Measurements from ENCODE around the gene ATPAF1. TPM values are rescaled to one million over a fixed set of nuclear protein-coding genes. Genes with fewer than 3 reads are reported as not detected.
"Not testable (repeated sequence)": the region's sequence is repeated elsewhere in the genome, so short reads cannot be mapped to it uniquely, and the experiment has no call there.

The ATPAF1 gene
- total RNA-seq, 1 donor from 2014 or later, result 35.7 TPM

DNA sequence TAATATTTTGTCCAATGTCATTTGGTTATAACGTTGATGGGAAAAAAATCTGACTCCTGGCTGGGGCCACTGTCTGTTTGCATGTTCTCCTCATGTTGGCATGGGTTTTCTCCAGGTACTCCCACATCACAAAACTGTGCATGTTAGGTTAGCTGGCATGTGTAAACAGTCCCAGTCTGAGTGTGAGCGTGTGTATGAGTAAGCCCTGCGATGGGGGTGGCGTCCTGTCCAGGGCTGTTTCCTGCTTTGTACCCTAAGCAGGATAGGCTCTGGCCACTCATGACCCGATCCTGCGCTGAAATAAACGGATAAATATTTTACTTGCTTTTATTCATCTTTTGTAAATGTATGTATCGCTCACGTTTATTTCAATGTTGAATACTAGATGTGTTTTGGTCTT lies 37.2 kb upstream of the ATPAF1 start:
- Mint-ChIP-seq H3K4me1 (ENCODE audit: unreplicated experiment) (no peaks in the 10 kb centered on the region), H3K4me3 (ENCODE audit: unreplicated experiment) (no peak overlapping the region), H3K9me3 (ENCODE audit: unreplicated experiment) (no peaks in the 10 kb centered on the region), H3K27ac (ENCODE audit: unreplicated experiment) (no peak overlapping the region), H3K27me3 (ENCODE audit: unreplicated experiment) (no peaks in the 10 kb centered on the region), H3K36me3 (ENCODE audit: unreplicated experiment) (peaks cover 38% of the 10 kb centered on the region)
- no peak for DNase-seq (ENCODE audit: extremely low spot score, unreplicated experiment)
- TF ChIP-seq, protein P1, sequence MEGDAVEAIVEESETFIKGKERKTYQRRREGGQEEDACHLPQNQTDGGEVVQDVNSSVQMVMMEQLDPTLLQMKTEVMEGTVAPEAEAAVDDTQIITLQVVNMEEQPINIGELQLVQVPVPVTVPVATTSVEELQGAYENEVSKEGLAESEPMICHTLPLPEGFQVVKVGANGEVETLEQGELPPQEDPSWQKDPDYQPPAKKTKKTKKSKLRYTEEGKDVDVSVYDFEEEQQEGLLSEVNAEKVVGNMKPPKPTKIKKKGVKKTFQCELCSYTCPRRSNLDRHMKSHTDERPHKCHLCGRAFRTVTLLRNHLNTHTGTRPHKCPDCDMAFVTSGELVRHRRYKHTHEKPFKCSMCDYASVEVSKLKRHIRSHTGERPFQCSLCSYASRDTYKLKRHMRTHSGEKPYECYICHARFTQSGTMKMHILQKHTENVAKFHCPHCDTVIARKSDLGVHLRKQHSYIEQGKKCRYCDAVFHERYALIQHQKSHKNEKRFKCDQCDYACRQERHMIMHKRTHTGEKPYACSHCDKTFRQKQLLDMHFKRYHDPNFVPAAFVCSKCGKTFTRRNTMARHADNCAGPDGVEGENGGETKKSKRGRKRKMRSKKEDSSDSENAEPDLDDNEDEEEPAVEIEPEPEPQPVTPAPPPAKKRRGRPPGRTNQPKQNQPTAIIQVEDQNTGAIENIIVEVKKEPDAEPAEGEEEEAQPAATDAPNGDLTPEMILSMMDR (IDR thresholded peaks at IDR 0.05), result no peak

DNA sequence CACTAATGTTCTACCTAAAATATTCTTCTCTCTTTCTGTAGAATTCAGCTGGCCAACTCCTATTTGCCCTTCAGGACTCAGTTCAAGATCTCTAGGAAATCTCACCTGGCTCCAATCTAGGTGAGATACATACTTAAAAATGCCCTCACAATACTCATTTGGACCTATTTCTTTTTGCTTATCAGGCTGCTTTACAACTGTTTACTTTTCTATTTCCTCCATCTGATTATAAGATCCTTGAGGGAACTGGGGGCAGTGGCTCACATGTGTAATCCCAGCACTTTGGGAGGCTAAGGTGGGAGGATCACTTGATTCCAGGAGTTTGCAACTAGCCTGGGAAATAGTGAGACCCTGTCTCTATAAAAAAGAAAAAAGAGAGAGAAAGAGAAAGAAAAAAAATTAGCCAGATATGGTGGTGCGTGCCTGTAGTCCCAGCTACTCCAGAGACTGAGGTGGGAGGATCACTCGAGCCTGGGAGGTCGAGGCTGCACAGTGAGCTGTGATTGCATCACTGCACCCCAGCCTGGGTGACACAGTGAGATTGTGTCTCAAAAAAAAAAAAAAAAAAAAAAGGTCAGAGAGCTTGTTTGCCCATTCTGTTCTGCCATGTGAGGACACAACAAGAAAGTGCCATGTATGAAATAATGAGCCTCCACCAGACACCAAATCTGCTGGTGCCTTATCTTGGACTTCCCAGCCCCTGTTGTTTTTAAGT lies 35.9 kb upstream of the ATPAF1 start:
- Mint-ChIP-seq H3K27me3 (ENCODE audit: unreplicated experiment) (no peaks in the 10 kb centered on the region), H3K27ac (ENCODE audit: unreplicated experiment) (no peak overlapping the region), H3K4me3 (ENCODE audit: unreplicated experiment) (no peak overlapping the region)

DNA sequence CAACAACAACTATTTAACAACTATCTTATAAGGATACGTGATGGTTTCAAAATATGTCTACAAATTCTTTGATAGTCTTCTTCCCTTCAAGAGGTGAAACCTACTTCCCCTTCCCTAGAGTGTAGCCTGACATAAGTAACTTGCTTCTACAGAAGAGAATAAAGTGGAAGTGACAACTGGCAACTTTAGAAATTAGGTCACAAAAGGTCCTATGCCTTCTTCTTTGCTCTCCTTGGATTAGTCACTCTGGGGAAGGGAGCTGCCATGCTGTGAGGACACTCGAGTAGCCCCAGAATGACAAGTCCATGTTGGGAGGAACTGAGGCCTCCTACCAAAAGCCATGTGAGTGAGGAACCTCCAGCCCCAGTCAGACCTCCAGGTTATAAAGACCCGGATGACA lies 31.5 kb upstream of the ATPAF1 start:
- peaks cover 2% of the 10 kb centered on the region for H3K4me1 Mint-ChIP-seq (ENCODE audit: unreplicated experiment)
- DNase-seq (ENCODE audit: extremely low spot score, unreplicated experiment), result no peak
- H3K27me3 Mint-ChIP-seq (ENCODE audit: unreplicated experiment), result no peaks in the 10 kb centered on the region
- H3K27ac Mint-ChIP-seq (ENCODE audit: unreplicated experiment), result no peak overlapping the region
- H3K4me3 Mint-ChIP-seq (ENCODE audit: unreplicated experiment), result no peak overlapping the region
- TF ChIP-seq, protein P1 (IDR thresholded peaks at IDR 0.05), result no peak
- H3K9me3 Mint-ChIP-seq (ENCODE audit: unreplicated experiment), result no peaks in the 10 kb centered on the region
- H3K36me3 Mint-ChIP-seq (ENCODE audit: unreplicated experiment), result peaks cover 22% of the 10 kb centered on the region

More for the DNA sequence above, 35.9 kb upstream of the ATPAF1 start:
- no peaks in the 10 kb centered on the region for H3K9me3 Mint-ChIP-seq (ENCODE audit: unreplicated experiment)
- TF ChIP-seq, protein P1 (IDR thresholded peaks at IDR 0.05), result no peak
- peaks cover 34% of the 10 kb centered on the region for H3K36me3 Mint-ChIP-seq (ENCODE audit: unreplicated experiment)
- no peaks in the 10 kb centered on the region for H3K4me1 Mint-ChIP-seq (ENCODE audit: unreplicated experiment)
- DNase-seq (ENCODE audit: extremely low spot score, unreplicated experiment), result no peak

DNA sequence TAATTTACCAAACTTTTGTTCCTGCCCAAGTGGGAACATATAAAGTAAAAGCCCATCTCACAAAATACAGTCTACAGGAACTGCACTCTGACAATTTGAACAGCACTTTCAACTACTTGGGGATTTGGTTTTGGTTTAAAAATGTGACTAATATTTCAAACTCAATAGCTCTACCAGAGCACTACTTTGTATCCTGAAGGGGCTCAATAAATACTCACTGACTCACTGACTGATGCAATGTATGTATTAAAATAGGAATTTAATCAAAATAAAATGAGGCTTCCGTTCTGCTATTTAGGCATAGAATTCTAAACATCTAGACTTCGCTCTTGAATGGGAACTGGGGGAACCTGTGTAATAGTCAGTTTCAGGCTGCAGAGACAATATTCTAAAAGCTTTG lies 28.9 kb upstream of the ATPAF1 start:
- Mint-ChIP-seq H3K27ac (ENCODE audit: unreplicated experiment) (no peak overlapping the region), H3K4me1 (ENCODE audit: unreplicated experiment) (peaks cover 2% of the 10 kb centered on the region), H3K36me3 (ENCODE audit: unreplicated experiment) (peaks cover 22% of the 10 kb centered on the region), H3K4me3 (ENCODE audit: unreplicated experiment) (no peak overlapping the region), H3K9me3 (ENCODE audit: unreplicated experiment) (no peaks in the 10 kb centered on the region), H3K27me3 (ENCODE audit: unreplicated experiment) (no peaks in the 10 kb centered on the region)
- DNase-seq (ENCODE audit: extremely low spot score, unreplicated experiment), result no peak
- TF ChIP-seq, protein P1 (IDR thresholded peaks at IDR 0.05), result no peak

DNA sequence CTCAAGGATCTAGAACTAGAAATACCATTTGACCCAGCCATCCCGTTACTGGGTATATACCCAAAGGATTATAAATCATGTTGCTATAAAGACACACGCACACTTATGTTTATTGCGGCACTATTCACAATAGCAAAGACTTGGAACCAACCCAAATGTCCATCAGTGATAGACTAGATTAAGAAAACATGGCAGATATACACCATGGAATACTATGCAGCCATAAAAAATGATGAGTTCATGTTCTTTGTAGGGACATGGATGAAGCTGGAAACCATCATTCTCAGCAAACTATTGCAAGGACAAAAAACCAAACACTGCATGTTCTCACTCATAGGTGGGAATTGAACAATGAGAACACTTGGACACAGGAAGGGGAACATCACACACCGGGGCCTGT lies 26.5 kb upstream of the ATPAF1 start:
- peaks cover 29% of the 10 kb centered on the region for H3K36me3 Mint-ChIP-seq (ENCODE audit: unreplicated experiment)
- not testable (repeated sequence) for H3K27ac Mint-ChIP-seq (ENCODE audit: unreplicated experiment); H3K9me3 Mint-ChIP-seq (ENCODE audit: unreplicated experiment); H3K27me3 Mint-ChIP-seq (ENCODE audit: unreplicated experiment); H3K4me3 Mint-ChIP-seq (ENCODE audit: unreplicated experiment); DNase-seq (ENCODE audit: extremely low spot score, unreplicated experiment); H3K4me1 Mint-ChIP-seq (ENCODE audit: unreplicated experiment)

All from osteocyte (in vitro differentiated cells).